GM19351 (cell line): ENCODE measurements around the gene PLA2R1.

Experiments
- ATAC-seq: cut with Tn5 transposase; IDR thresholded peaks from one replicate; pipeline ENCODE4 v1.9.1; 2021; ENCODE audit warnings: mild to moderate bottlenecking, moderate library complexity; ENCODE audit not compliant: unreplicated experiment

Gene PLA2R1

DNA sequence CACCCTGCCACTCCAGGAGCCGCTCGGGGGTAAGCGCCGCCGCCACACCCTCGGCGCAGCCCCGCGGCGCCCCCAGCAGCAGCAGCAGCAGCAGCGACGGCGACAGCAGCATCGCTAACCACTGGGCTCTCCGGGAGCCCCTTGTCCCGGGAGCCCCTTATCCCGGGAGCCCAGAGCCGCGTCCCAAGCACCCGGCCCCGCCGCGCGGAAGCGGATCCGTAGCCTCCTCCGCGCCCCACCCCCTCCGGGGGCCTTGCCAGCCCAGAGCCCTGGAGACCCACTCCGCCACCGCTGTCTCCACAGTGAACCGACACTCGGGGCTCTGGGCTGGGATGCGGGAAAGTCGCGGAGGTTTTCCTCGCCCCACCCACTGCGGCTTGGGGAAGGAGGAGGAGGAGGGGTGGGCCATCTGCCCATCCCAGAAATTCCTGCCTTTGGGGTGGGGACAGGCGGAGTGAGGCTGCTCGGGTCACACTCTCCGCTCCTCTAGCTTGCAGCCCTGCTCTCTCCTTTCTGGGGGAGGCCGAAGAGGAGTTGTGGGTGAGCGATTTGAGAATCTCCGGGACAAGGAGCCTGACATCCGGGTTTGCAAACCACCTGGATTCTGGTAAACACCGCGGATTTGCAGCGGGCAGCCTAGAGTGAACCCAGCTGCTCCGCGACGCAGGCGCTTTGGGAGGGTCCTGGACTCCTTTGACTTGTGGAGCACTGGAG is at the start of gene PLA2R1:
Gene PLA2R1, minus strand, starts transcription at position 324 of the 714 bp plus-strand sequence. Its CDS starts 212 bp downstream, at position 112.
- ATAC-seq: no peak

DNA sequence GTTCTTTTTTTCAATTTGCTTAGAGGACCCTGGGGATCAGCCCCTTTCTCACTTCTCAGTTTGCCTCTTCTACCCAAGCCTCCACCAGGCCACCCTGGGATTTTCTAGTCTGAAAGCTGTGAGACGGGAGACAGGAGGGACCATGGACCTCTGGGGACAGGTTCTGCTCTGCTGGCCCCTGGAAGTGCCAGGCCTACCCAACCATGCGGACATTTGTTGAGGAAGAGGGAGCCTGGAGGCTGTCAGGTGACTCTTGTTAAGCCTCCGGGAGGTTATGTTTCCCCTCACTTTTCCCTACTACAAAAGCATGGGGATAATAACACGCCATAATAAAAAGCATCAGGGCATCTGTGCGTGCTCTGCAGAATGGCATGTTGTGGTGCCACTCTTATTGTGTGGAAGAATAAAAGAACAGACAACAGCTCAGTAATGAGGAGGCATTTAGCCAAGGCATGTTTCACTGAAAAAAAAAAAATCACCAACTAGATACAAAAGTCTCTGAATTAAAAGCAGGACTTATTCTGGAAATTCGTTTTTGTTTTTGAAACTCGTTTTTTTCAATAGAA is 48.3 kb upstream of the PLA2R1 start:
- no peak for ATAC-seq

- ATAC-seq: peak; percentile 83
Observed at GRCh38 chr2:160109939-160110673, 47.7 kb upstream of the PLA2R1 start.

DNA sequence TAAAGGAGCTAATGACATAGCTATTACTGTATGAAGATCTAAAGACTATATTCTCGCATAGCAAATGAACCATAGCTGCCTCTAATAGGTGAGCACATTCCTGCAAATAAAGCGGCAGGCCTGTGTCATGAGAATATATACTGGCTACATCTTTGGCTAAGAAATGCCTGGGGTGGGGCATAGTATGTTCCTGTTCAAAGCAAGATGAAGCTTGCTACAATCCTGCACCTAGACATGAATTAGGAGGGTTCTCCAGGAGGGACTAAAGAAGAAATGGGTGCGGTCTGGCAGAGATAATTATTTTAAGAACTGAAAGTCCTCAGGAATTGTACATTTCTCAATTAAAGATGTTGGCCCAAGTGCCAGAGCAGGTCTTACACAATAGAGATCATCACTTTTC is 46.8 kb upstream of the PLA2R1 start:
- ATAC-seq: no peak

DNA sequence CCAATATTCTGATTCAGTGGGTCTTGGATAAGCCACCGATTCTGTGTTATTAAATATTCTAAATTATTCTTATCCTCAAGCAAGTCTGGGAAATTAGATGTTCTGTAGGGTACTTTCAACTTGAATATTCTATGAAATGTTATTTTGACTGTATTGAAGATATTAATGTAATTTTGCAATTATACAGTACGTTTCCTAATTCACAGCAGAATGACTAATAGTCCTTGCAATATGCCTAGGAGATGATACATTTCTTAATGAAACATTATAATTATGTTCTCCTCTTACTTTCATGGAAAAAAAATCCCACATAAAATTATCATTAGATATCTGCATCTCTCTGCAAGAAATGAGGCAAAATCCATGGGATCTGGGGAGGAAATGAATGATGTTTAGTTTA is 46.2 kb upstream of the PLA2R1 start:
- no peak for ATAC-seq

DNA sequence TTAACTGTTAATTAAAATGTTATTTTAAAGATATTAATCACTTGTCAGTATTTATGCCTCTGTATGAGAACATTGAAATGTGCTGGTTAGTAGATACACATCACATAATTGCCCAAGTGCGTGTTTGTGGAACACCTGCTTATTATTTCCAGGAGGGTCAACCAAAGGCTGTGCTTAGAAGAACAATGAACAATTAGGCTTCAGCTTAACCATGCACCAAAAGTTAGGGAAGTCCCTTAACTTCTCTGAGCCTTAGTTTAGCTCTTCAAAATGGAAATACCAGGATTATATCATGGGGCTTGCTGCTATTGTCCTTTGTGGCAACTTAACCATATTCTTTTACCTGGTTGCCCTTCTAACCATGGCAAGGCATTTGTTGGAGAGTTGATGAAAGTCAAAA is 43.0 kb upstream of the PLA2R1 start:
- no peak for ATAC-seq

- no peak for ATAC-seq
Observed at GRCh38 chr2:160104115-160104514, 41.7 kb upstream of the PLA2R1 start.

GRCh38 chr2:160097326-160097725 is 34.9 kb upstream of the PLA2R1 start:
- no peak for ATAC-seq

- ATAC-seq: peak; percentile 77
Observed at GRCh38 chr2:160096409-160096808, 34.0 kb upstream of the PLA2R1 start.

- ATAC-seq: no peak
Observed at GRCh38 chr2:160092445-160092844, 30.0 kb upstream of the PLA2R1 start.

DNA sequence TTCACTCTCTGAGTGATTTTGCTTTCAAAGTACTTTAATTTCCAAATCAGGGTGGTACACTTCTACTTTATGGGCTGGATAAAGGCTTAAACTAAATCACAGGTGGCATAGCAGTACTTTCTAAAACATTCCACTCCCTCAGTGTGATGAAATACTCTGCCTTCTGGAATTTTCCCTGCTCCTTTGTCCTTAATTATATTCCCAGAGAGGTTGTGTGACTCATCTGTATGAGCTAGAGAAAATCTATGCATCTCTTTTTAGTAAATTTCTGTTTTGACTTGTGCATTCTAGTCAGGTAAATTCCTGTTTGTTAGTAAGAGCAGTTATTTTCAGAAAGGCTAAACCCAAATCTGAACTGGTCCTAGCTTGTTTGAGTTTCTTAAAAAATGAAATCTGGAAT is 29.0 kb upstream of the PLA2R1 start:
- ATAC-seq: no peak

GRCh38 chr2:160087854-160088745 is 25.7 kb upstream of the PLA2R1 start:
- peak; percentile 57 for ATAC-seq

GRCh38 chr2:160085662-160086061 is 23.2 kb upstream of the PLA2R1 start:
- ATAC-seq: no peak

DNA sequence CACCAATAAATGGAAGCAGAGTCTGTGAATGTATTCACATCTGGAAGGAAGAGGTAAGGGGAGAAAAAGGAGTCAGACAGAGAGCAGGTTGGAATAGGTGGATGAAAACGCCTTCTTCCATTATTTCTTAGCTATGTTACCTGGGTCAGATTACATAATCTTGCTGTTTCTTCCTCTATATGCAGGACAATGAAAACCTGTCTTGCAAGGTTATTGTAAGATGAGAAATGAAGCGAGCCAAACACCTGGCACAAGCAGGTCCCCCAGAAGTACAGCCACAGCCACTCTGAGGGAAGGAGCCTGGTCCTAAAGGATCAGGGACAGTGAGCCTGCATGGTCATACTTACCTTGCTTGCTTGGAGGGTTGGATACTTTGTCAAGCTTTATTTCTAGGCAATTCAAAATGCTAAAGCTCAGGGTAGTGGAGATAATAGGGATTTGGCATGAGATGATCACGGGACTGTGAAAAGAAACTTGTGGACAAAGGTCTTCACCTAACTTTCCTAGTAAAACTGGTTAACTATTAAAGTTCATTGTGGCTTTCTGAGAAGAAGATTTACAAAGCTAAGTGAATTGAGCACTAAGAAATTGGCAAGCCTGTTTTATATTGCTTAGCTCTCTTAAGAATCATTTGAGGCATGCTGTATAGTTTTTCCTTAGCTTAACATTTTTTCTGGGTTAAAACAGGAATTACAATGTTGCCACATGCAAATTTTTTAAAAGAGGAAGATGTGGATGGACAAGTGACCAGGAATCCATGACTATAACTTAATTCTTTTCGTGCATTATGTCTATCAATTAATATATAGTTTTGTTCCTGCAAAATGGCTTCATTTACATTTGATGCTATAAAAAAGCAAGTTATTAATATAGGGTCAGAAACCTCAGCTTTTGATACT is 15.7 kb upstream of the PLA2R1 start:
- ATAC-seq: no peak

DNA sequence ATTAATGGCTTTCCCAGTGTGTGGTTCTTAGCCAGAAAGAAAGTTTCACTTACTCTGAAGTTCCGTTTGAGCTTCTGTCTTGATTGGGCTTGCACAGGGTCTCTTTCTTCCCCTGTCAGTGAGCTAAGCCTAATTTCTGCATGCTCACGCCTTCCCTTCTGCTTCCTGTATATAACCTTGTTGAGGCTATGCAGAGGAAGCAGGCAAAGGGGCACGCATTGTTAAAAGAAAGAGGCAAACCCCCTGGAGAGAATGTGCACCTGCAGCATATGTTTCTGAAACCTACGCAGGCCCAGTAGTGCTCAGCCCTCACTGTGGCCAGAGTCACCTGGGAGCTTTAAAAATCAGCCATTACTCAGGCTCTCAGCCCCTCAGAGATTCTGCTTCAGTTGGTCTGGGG is 14.5 kb upstream of the PLA2R1 start:
- no peak for ATAC-seq

DNA sequence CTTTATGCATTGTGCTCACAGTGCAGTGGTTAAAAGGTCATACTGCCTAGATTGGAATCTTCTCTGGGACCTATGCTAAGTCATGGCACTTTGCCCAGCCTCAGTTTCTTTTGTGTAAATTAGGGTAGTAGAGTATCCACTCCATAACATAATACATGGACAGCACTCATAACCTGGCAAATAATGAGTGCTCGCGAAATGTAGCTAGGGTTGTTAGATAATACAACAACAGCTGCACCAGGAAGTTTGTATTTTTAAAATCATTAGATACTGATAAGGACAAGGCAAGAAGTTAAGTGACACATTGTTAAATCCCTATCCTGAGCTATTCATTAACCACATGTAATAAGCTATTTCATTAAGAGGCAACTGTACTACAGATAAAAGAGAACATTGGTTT is 13.8 kb upstream of the PLA2R1 start:
- ATAC-seq: no peak

- no peak for ATAC-seq
Observed at GRCh38 chr2:160075171-160075570, 12.8 kb upstream of the PLA2R1 start.

DNA sequence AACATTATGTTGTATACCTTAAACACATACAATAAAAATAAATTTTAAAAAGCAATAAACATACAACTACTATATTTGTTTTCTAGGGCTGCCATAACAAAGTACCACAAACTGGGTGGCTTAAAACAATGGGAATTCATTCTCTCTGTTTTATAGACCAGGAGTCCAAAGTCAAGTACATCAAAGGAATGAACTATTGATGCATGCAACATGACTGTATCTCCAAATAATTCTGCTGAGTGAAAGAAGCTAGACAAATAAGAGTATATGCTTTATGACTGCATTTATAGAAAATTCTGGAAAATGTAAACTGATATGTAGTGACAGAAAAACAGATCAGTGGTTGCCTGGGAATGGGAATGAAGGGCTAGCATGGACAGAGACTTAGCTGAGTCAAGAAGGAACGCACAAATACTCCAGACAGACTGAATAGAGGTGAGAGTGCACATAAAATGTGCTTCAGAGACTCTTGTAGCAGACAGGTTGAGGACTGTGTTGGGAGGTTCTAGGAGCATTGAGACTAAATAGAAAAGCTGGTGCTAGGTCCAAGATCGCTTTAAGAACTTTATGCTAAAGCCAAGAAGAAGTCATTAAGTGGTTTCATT is 11.0 kb upstream of the PLA2R1 start:
- no peak for ATAC-seq

DNA sequence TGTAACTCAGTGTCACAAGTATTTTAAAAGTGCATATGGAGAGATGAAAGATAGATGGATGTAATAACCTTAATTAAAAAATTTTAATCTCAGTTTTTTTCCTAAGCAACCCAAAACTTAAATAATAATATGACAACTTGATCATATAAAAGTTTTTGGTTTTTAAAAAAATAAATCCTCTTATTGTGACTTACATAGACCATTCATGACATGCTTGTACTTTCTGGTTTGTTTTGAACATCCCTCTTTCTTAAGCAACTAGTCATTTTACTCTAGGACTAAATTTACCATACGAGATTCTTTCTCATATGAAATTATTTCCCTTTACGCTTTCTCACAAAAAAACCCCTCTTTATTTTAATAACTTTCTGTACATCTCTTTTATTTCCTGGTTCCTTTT is 6.5 kb upstream of the PLA2R1 start:
- no peak for ATAC-seq

DNA sequence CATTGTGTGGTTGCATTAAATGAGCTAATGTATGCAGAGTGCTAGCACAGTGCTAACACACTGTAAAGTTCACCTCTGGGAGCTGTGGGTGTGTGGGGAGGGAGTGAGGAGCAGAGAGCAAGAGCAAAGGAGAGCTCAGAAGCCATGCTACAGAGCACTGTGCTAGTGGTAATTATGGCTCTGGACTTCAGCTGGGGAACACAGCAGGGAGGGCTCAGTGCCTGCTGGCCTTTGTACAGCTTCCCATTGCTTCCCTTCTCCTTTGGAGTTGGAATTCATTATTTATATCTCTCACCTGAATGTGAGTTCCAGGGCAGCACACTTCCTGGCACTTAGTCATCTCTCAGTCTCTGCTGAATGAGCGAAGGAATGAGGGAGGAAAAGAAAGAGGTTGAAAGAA is 2.5 kb upstream of the PLA2R1 start:
- ATAC-seq: no peak
